Astrocyte of the spinal cord (primary cell): ENCODE results near the gene SPDYC.
A peak's percentile ranks its signal among the peaks of the same experiment; 100 is the strongest.

ENCODE experiments used
- DNase-seq: peaks from one replicate; pipeline ENCODE4 v3.0.0; 2011; ENCODE audit warnings: low read depth, low spot score
- H3K4me3 ChIP-seq: 2 replicates; pipeline ENCODE4 v1.5.1; 2011; ENCODE audit warnings: low read depth, mild to moderate bottlenecking, low read length, moderate library complexity
- CTCF ChIP-seq: IDR thresholded peaks from 2 replicates; pipeline ENCODE4 v1.5.1; 2012; ENCODE audit warnings: low read depth, mild to moderate bottlenecking, low read length, inconsistent platforms
- in situ Hi-C: cut with HindIII; loops from 2 replicates; pipeline ENCODE4 v1.10.0; 2017; ENCODE audit warnings: low sequenced_read_pairs

Gene SPDYC

GRCh38 chr11:65131417-65131776 lies 38.6 kb upstream of the SPDYC start:
- no peak overlapping the region for H3K4me3 ChIP-seq
- in situ Hi-C loops, result no loop called here
- TF ChIP-seq CTCF, result no peak
- no peak for DNase-seq

- in situ Hi-C loops, result no loop called here
- no peak overlapping the region for H3K4me3 ChIP-seq
- DNase-seq, result no peak
- TF ChIP-seq CTCF, result no peak
Observed at GRCh38 chr11:65131895-65132237, 38.2 kb upstream of the SPDYC start.

- H3K4me3 ChIP-seq, result no peak overlapping the region
Observed at GRCh38 chr11:65132238-65132987, 37.6 kb upstream of the SPDYC start.

GRCh38 chr11:65132988-65133700 lies 36.9 kb upstream of the SPDYC start:
- TF ChIP-seq CTCF, result no peak
- no peak for DNase-seq
- in situ Hi-C loops, result no loop called here
- peak overlapping the region; percentile 82 for H3K4me3 ChIP-seq

More at GRCh38 chr11:65132238-65132987, 37.6 kb upstream of the SPDYC start:
- no peak for DNase-seq
- in situ Hi-C loops, result no loop called here
- TF ChIP-seq CTCF, result no peak

- no peak for DNase-seq
- in situ Hi-C loops, result no loop called here
- peak overlapping the region; percentile 82 for H3K4me3 ChIP-seq
- TF ChIP-seq CTCF, result no peak
Observed at GRCh38 chr11:65133724-65134123, 36.3 kb upstream of the SPDYC start.

- no peak for TF ChIP-seq CTCF
- peak within 1 kb of the TSS; percentile 82 for H3K4me3 ChIP-seq
- in situ Hi-C loops, result no loop called here
- DNase-seq, result peak; percentile 91
Observed at GRCh38 chr11:65134240-65134951, 35.6 kb upstream of the SPDYC start, which contains the start of gene SYVN1. TSS of gene SYVN1 (minus strand) at chr11:65134519. CDS start at chr11:65133601, 918 bp downstream.
